ENCODE results near the gene MED9.

MED9 gene

DNA sequence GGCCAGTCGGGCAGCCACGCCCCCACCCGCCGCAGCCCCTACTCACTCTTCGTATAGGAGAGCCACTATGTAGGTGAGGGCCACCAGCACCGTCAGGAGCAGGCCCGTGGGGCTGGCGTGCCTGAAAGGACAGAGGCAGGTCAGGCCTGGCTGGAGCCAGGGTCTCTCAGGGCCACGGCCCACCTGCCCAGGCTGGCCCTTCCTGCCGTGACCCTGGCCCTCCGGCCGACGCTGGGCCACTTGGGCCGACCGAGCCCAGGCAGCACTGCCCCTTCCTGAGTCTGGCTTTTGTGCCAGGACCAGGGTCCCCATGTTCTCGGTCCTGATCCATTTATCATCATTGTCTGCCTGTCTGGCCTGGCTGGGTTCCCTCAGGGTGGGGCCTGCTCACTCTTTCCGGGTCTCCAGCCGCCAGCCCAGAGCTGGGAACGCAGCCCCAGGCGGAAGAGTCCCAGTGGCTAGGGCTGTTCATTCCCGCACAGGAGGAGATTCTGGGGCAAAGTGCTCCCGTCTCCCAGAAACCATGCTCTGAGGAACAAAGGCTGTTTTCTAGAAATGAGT, 29.5 kb downstream of the MED9 start:
- no peak for DNase-seq

DNA sequence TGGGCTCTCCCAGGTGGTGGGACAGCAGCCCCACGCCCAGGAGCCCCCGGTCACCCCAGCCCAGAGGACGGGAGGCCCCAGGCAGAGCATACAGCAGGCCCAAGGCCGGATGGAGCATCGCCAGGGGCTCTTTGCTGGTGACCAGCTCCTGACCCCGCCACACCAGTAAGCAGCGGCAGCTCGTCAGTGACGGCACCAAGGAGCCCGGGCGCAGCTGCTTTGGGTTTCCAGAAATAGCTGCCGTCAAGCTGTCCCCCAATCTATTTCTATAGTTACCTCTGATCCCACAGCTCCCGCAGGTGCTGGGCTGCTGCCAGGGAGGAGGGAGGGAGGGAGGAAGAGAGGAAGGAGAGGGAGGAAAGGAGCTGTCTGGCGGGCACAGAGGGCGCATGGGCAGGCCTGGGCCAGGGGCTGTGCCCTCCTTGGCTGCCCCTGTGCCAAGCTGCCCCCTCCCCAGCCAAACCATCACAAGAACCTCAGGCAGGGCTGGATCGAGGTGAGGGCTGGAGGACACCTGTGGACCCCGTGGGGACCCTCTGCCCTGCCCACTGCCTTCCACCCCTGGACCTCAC, 30.2 kb downstream of the MED9 start:
- DNase-seq = no peak

- DNase-seq = no peak
These were observed 30.7 kb downstream of the MED9 start for GRCh38 chr17:17507465-17508011.

GRCh38 chr17:17508019-17508535, 31.3 kb downstream of the MED9 start:
- no peak for DNase-seq

GRCh38 chr17:17508646-17509591, 32.1 kb downstream of the MED9 start:
- no peak for DNase-seq

- no peak for DNase-seq
These were observed 33.0 kb downstream of the MED9 start for GRCh38 chr17:17509601-17510425.

GRCh38 chr17:17510456-17511292, 33.9 kb downstream of the MED9 start:
- DNase-seq = no peak

- DNase-seq = no peak
These were observed 34.5 kb downstream of the MED9 start for GRCh38 chr17:17511293-17511741.

GRCh38 chr17:17511881-17512858, 35.4 kb downstream of the MED9 start:
- DNase-seq = no peak

GRCh38 chr17:17512866-17513265, 36.1 kb downstream of the MED9 start:
- DNase-seq = no peak

- no peak for DNase-seq
These were observed 36.8 kb downstream of the MED9 start for GRCh38 chr17:17513626-17514025.

- no peak for DNase-seq
These were observed 37.7 kb downstream of the MED9 start for GRCh38 chr17:17514361-17514992.

- no peak for DNase-seq
These were observed 38.5 kb downstream of the MED9 start for GRCh38 chr17:17514993-17515933.

DNA sequence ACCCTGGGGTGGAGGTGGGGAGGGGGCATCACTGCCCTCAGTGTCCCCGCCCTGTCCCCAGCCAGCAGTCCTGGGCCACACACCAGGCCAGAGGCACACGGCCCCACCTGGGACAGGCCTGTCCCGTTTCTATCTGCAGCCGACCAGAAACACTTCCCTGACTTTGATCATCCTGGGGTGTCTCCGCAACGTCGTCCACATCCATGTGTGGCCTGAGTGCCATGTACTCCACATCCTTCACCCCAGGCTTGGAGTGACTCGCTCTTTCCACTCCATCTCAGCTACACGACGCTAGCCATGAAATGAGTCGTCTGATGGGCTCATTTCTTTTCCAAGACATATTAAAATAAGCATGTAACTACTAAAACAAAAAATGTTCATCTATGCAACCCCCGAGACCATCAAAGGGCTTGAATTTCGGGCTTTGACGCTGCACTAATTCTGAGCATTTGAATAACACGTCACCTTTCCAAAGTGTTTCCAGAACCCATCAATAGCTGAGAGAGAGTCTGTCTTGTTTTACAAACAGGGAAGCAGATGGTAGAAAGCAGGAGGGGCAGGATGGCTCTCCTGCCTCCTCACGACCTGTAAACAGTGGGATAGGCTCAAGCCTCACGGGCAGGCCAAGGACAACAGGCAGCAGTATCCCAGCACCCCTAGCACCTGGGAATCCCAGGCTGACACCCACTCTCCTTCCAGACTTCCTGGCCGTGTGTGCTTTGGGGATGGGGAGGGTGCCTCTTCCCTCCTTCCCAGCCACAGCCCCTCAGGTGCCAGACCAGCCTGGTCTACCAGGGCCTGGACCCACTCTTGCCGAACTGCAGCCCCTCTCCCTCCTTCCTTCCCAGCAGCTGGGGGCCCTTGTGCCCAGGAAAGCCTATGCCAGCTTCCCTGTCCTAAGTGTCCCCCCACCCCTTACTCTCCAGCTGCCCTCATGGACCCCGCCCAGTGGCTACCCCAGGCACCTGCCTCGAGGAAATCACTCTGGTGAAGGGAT, 39.4 kb downstream of the MED9 start:
- DNase-seq = no peak

- DNase-seq = no peak
These were observed 40.3 kb downstream of the MED9 start for GRCh38 chr17:17516941-17517720.

GRCh38 chr17:17518014-17518413, 41.2 kb downstream of the MED9 start:
- no peak for DNase-seq
